GM18505 (cell line): ENCODE measurements around the gene ALOX5AP.

ENCODE experiments used
- ATAC-seq: cut with Tn5 transposase; IDR thresholded peaks from one replicate; pipeline ENCODE4 v1.9.1; 2021; ENCODE audit not compliant: unreplicated experiment
- POLR2A ChIP-seq: IDR thresholded peaks from 4 replicates; pipeline ENCODE4 v1.6.1; 2011; ENCODE audit warnings: borderline replicate concordance; ENCODE audit not compliant: insufficient read depth, insufficient read length; ENCODE audit errors: extremely low read depth

ALOX5AP gene

GRCh38 chr13:30722361-30722760 lies 13.0 kb upstream of the ALOX5AP start:
- no peak for TF ChIP-seq POLR2A
- no peak for ATAC-seq

- TF ChIP-seq POLR2A: no peak
- ATAC-seq: no peak
Measured at GRCh38 chr13:30724778-30725177, 10.6 kb upstream of the ALOX5AP start.

GRCh38 chr13:30725326-30726085 lies 9.8 kb upstream of the ALOX5AP start:
- no peak for ATAC-seq
- no peak for TF ChIP-seq POLR2A

- TF ChIP-seq POLR2A: no peak
- no peak for ATAC-seq
Measured at GRCh38 chr13:30726192-30726591, 9.2 kb upstream of the ALOX5AP start.

GRCh38 chr13:30727491-30728355 lies 7.6 kb upstream of the ALOX5AP start:
- TF ChIP-seq POLR2A: no peak

GRCh38 chr13:30729801-30730200 lies 5.5 kb upstream of the ALOX5AP start:
- ATAC-seq: no peak
- no peak for TF ChIP-seq POLR2A

More at GRCh38 chr13:30727491-30728355, 7.6 kb upstream of the ALOX5AP start:
- no peak for ATAC-seq

GRCh38 chr13:30730526-30730925 lies 4.8 kb upstream of the ALOX5AP start:
- no peak for TF ChIP-seq POLR2A
- no peak for ATAC-seq

GRCh38 chr13:30731361-30732045 lies 3.8 kb upstream of the ALOX5AP start:
- TF ChIP-seq POLR2A: no peak

GRCh38 chr13:30732046-30732390 lies 3.3 kb upstream of the ALOX5AP start:
- no peak for ATAC-seq
- TF ChIP-seq POLR2A: no peak

More at GRCh38 chr13:30731361-30732045, 3.8 kb upstream of the ALOX5AP start:
- ATAC-seq: no peak

GRCh38 chr13:30734439-30734838 lies 904 bp upstream of the ALOX5AP start:
- no peak for ATAC-seq
- TF ChIP-seq POLR2A: no peak

GRCh38 chr13:30735872-30736175 lies 481 bp downstream of the ALOX5AP start:
- no peak for ATAC-seq
- no peak for TF ChIP-seq POLR2A

GRCh38 chr13:30736461-30737320 lies 1.3 kb downstream of the ALOX5AP start:
- ATAC-seq: no peak
- no peak for TF ChIP-seq POLR2A

GRCh38 chr13:30737511-30738337 lies 2.4 kb downstream of the ALOX5AP start:
- no peak for ATAC-seq
- no peak for TF ChIP-seq POLR2A
